NCI-H1105 (cell line): ENCODE data around the gene ANKS1A.
"Not testable (repeated sequence)": the region's sequence is repeated elsewhere in the genome, so short reads cannot be mapped to it uniquely, and the experiment has no call there.

ENCODE experiments used
- DNase-seq: peaks from one replicate; lab custom pipeline; 2025; lab: John Stamatoyannopoulos, UW

The ANKS1A gene

GRCh38 chr6:35085359-35086281 is 196.6 kb downstream of the ANKS1A start:
- no peak for DNase-seq

DNA sequence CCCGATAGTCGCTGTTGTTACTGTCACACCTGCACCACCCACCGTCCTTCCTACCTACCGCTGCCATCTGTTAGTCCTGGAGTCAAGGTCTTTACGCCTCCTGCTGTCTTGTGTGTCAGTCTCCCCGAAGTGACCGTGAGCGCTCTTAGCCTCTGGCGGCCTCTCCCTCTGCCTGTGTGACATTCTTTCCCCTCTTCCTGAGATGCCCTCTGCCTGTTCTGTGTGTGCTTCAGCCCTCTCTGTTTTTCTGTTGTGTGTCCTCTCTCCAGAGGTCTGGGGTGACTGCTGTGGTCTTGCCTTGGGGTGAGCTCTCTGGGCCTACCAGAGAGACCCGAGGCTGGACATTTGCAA is 197.2 kb downstream of the ANKS1A start:
- DNase-seq, result no peak

DNA sequence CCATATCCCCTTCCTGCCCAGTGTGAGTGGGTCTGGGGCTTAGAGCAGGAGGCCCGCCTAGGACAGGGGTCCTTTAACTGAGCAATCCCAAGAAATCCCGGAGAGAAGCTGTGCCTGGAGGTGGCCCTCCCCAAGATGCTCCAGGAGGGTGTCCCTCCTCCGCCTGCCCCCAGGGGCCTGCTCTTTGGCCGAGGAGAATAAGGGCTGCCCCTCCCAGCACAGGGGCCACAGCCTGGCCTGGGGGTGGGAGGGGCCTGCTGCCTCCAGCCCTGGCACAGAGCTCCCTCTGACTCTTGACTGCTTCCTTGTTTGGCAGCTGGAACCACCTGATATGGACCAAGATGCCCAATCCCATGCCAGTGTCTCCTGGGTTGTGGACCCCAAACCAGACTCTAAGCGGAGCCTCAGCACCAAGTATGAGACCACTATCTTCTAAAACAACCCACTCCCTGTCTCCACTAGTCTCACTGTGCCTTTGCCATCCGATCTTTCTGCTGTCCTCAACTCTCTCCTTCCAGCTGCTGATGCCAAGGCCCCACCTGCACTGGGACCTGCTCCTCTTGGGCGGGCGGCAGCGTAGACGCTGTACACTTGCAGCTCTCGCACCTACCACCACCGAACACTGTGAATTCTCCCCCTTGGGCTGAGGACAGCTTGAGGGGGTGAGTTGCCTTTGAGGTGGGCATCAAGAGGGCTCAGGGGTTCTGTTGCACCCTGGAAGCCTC is 197.7 kb downstream of the ANKS1A start:
- no peak for DNase-seq

- no peak for DNase-seq
These were observed 198.6 kb downstream of the ANKS1A start for GRCh38 chr6:35087361-35088280.

GRCh38 chr6:35088281-35089215 is 199.5 kb downstream of the ANKS1A start:
- DNase-seq, result no peak

DNA sequence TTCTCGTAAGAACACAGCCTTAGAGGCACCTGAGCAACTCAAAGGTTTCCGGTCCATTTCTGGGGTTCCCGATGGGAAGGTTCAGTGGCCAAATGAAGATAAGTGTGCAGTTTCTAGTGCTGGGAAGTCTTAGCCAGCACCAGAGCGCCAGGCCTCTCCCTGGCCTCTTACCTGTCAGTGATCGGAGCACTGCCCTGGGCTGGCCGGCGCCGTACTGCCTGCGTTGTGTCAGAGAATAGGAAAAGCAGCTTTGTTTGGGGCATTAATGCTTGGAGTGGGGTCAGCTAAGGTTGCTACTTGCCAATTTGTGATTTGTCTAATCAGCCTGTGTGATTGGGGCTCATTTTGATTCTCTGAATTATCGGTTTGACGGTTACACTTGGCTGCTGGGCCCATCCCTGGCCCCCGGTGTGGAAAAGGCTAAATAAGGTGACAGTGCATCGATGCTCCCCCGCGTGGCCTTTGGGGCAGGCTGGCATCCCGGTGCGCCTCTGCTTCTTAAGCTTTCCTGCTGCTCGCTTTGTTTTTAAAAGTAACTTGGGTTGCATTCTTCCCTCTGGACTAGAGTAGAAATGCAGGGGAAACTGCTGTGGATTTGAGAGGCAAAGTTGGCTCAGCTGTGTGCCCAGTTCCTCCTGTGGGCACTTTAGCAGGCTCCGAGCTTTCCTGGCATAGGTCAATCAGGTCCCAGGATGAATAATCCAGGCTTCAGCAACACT is 200.3 kb downstream of the ANKS1A start:
- DNase-seq, result no peak

- no peak for DNase-seq
These were observed 201.0 kb downstream of the ANKS1A start for GRCh38 chr6:35089935-35090505.

DNA sequence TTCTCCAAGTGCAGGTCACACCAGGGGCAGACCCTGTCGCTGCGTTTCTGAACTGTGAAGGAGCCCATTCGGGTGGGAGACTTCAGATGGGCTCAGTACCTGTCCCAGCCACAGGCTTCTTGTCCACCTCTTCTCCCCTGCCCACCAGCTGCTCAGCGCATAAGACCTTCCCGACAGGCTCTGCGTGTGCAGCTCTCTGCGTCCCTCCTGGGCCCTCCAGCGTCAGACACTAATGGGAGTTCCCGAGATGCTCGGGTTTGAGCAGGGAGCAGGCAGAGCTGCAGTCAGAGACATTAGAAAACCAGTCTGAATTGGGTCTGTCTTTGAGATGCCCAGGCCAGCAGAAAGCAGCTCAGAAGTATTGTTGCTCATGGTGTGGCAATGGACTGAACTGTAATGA is 201.7 kb downstream of the ANKS1A start:
- no peak for DNase-seq

DNA sequence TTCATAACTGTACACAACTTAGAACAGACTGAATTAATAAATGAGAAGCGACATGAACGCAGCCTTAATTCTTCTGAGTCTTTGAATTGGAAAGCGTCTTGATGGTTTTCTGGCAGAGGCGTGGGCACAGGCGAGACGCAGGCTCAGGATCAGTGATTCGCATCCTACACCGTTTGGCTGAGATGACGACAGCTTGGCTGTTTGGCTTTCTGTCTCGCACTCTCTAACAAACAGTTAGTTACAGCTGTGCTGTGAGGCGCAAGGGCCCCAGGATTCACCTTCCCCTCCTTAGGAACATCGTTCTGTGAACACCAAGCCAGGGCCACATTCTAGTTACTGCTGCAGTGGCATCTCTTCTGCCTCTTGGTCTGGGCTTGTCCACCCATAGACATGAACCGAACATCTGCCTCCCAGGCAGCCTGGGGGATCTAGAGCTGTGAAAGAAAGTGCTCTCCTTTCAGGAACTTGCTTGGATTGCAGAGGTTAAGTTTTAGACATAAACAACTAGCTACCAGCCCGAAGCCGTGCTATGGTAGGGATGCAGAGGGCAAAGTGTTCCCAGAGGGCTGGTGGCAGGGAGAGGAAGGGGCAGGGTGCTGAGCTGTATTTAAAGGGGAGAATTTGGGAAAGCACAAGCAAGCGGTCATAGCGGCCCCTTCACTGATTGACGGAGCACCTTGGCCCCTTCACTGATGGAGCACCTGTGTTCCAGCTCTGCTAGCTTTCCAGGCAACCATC is 202.5 kb downstream of the ANKS1A start:
- no peak for DNase-seq

- peak; percentile 17 for DNase-seq
These were observed 203.5 kb downstream of the ANKS1A start for GRCh38 chr6:35092362-35093117.

DNA sequence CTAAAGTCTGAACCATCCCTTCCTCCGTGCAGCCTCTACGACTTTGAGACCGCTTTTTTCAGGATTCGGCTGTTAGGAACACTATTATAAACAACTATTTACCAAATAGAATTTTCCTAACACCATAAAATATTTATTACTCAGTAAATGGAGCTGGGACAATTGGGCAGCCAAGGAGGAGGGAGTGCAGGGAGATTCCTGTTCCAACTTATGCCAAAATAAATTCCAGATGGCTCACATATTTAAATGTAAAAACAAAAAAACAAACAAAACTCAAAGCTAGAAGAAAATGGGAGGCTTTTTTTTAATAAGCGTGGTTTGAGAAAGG is 204.0 kb downstream of the ANKS1A start:
- DNase-seq, result no peak

DNA sequence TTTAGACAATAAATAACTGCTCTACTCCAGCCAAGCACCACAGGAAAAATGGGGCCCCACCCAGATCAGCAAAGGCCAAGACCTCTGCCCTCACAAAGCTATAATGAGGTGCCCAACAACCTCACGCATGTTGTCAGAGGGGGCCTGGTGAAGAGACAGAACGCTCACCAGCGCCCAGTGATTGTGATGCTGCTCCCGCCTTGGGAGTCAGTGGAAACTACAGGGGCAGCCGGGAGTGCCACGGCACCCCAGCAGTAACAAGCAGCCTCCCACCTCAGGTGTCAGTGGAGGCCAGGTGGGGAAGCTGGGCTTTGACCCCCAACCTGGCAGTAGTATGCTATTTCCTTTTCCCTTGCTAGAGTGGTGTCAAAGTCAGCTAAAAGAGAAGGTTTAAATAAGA is 204.7 kb downstream of the ANKS1A start:
- DNase-seq, result no peak

- DNase-seq, result no peak
These were observed 205.1 kb downstream of the ANKS1A start for GRCh38 chr6:35094183-35094582.

DNA sequence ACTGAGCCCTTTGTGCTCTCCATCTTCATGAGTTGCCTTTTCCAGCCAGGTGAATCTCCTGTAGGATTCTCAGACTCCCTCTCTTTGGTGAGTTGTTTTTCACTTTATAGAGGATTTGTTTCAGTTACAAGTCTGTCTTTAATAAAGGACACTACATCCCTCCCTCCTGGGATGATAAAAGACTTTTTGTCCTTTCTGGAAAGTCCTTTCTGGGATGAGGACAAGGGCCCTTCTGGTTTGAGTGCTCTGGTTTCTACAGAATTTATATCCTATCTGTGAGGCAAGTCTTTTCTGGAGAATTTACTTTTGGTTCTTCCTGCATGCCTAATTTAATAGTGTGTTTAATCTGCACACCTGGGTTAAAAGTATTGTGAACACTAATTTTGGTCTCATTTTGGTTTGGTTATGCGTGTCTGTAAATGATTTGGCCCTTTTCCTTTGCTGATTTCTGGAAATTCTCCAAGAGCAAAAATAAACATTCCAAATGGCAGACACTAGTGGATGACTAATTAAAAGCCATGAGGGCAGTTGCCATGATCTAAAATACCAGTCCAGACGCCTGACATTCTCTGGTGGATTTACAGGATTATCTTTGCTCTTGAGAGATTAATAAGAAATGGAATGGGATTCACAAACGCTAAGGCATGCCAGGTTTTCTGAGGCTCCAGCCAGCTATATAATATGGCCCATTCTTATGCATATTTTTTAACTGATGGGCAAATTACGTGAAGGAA is 207.2 kb downstream of the ANKS1A start:
- DNase-seq, result peak; percentile 74

DNA sequence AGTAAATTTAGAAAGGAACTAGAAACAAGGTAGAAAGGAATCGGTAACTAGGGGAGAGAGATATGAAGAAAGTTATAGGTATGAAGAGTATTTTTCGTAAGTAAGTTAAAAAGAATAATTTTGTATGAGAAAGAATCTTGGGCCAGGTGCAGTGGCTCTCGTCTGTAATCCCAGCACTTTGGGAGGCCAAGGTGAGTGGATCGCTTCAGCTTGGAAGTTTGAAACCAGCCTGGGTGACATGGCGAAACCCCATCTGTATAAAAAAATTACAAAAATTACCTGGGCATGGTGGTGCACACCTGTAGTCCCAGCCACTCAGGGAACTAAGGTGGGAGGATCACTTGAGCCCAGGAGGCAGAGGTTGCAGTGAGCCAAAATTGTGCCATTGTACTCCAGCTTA is 210.1 kb downstream of the ANKS1A start:
- no peak for DNase-seq

DNA sequence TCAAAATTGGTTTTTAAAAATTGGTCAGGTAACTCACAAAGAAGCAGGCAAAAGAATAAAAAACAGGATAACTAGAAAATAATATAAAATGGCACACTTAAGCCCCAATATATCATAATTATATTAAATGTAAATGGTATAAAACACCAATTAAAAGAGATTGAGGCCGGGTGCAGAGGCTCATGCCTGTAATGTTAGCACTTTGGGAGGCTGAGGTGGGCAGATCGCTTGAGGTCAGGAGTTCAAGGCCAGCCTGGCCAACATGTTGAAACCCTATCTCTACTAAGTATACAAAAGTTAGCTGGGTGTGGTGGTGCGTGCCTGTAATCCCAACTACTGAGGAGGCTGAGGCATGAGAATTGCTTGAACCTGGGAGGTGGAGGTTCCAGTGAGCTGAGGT is 216.0 kb downstream of the ANKS1A start:
- no peak for DNase-seq

DNA sequence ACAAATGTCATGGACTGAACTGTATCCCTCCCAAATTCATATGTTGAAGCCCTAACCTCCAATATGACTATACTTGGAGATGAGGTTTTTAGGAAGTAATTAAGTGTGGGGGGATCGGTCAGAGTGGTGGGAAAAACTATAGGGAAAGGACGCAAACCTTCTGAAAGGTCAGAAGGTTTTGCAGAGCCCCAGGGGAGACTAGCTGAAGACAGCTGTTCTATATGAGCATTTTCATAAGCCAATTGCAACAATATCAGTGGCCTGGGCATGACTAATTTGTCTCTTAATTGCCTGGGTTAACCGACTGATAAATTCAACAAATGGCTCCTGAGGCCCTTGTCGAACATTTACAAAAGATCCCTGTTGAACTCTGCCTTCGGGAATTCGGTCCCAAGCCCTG is 217.0 kb downstream of the ANKS1A start:
- not testable (repeated sequence) for DNase-seq

DNA sequence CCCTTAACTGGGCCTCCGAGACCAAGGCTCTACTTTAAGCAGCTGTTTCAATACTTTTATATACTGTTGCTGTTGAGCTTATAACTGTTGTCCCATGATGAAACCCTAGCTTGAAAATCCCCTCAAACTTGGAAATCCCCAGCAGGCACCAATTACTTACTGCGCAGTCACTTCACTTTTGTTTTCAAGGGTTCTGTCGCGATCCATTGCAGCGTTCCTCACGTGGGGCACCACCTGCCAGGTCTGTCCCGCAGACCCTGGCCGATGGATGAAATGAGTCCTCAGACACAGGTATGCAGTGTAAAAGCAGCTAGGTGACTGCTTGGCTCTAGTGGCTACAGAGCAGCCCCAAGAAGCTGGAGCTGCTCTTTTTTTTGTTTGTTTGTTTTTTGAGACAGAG is 218.2 kb downstream of the ANKS1A start:
- not testable (repeated sequence) for DNase-seq
